ENCODE results near the gene UBXN11. TPM values are rescaled to one million over a fixed set of nuclear protein-coding genes. Genes with fewer than 3 reads are reported as not detected.

Gene UBXN11
- total and polyA plus RNA-seq, 2 donors, result 3.5 to 12.2 TPM

Other genes starting within 250 kb of the UBXN11 start
- gene TRIM63, start 239.0 kb downstream of the UBXN11 start, total RNA-seq, result 1.8 TPM
- gene TRIM63, start 239.0 kb downstream of the UBXN11 start, polyA plus RNA-seq, result 10.2 TPM
- 18.6 TPM for gene PDIK1L, start 194.8 kb downstream of the UBXN11 start, total RNA-seq
- gene PDIK1L, start 194.8 kb downstream of the UBXN11 start, polyA plus RNA-seq, result 4.4 TPM
- 1.6 TPM for gene FAM110D, start 147.6 kb downstream of the UBXN11 start, total RNA-seq
- gene FAM110D, start 147.6 kb downstream of the UBXN11 start, polyA plus RNA-seq, result 7.4 TPM
- not detected for gene C1orf232, start 137.7 kb downstream of the UBXN11 start, total RNA-seq
- gene C1orf232, start 137.7 kb downstream of the UBXN11 start, polyA plus RNA-seq, result not detected
- 6.8 TPM for gene ZNF593, start 136.7 kb downstream of the UBXN11 start, total RNA-seq
- gene ZNF593, start 136.7 kb downstream of the UBXN11 start, polyA plus RNA-seq, result 60.4 TPM
- gene ZNF593OS, start 134.8 kb downstream of the UBXN11 start, total RNA-seq, result not detected
- 0.18 TPM for gene ZNF593OS, start 134.8 kb downstream of the UBXN11 start, polyA plus RNA-seq
- gene CNKSR1, start 129.1 kb downstream of the UBXN11 start, total RNA-seq, result 5.3 TPM
- gene CNKSR1, start 129.1 kb downstream of the UBXN11 start, polyA plus RNA-seq, result 4.2 TPM
- gene CATSPER4, start 116.0 kb downstream of the UBXN11 start, total RNA-seq, result not detected
- not detected for gene CATSPER4, start 116.0 kb downstream of the UBXN11 start, polyA plus RNA-seq
- gene CEP85, start 72.4 kb downstream of the UBXN11 start, total RNA-seq, result 13.5 TPM
- 4.3 TPM for gene CEP85, start 72.4 kb downstream of the UBXN11 start, polyA plus RNA-seq
- gene SH3BGRL3, start 26.6 kb downstream of the UBXN11 start, total RNA-seq, result 12.3 TPM
- 123 TPM for gene SH3BGRL3, start 26.6 kb downstream of the UBXN11 start, polyA plus RNA-seq
- gene CD52, start 11.3 kb upstream of the UBXN11 start, total RNA-seq, result 3.3 TPM
- 17.0 TPM for gene CD52, start 11.3 kb upstream of the UBXN11 start, polyA plus RNA-seq
- gene CRYBG2, start 47.5 kb upstream of the UBXN11 start, total RNA-seq, result 1.5 TPM
- gene CRYBG2, start 47.5 kb upstream of the UBXN11 start, polyA plus RNA-seq, result 3.3 TPM
- not detected for gene ZNF683, start 66.1 kb upstream of the UBXN11 start, total RNA-seq
- gene ZNF683, start 66.1 kb upstream of the UBXN11 start, polyA plus RNA-seq, result 0.19 TPM
- not detected for gene LIN28A, start 104.2 kb upstream of the UBXN11 start, total RNA-seq
- not detected for gene LIN28A, start 104.2 kb upstream of the UBXN11 start, polyA plus RNA-seq
- 30.0 TPM for gene DHDDS, start 125.7 kb upstream of the UBXN11 start, total RNA-seq
- 25.4 TPM for gene DHDDS, start 125.7 kb upstream of the UBXN11 start, polyA plus RNA-seq
- 557 TPM for gene HMGN2, start 165.8 kb upstream of the UBXN11 start, total RNA-seq
- gene HMGN2, start 165.8 kb upstream of the UBXN11 start, polyA plus RNA-seq, result 519 TPM
- 8.9 TPM for gene RPS6KA1, start 223.1 kb upstream of the UBXN11 start, total RNA-seq
- 7.7 TPM for gene RPS6KA1, start 223.1 kb upstream of the UBXN11 start, polyA plus RNA-seq

Data from urinary bladder (tissue), 2 donors.